B cell (primary cell): ENCODE measurements around the gene VCAM1. TPM values are rescaled to one million over a fixed set of nuclear protein-coding genes. Genes with fewer than 3 reads are reported as not detected.

Source experiments
- ATAC-seq: fragments of 200-7000 bp; cut with Tn5 transposase; one replicate; pipeline ENCODE4 v1.10.0; 2021; ENCODE audit warnings: low read depth, mild to moderate bottlenecking, moderate number of reproducible peaks, moderate library complexity
- CTCF ChIA-PET: fragments of 350-600 bp; sonication (Branson Sonifier 250); formaldehyde crosslinking; loops from one replicate; lab custom pipeline; 2021; ENCODE audit warnings: antibody characterized with exemption, inconsistent platforms; lab: Charles Lee
- POLR2A ChIA-PET: fragments of 350-600 bp; sonication (Branson Sonifier 250); formaldehyde crosslinking; loops from one replicate; lab custom pipeline; 2021; ENCODE audit warnings: antibody characterized with exemption; lab: Charles Lee
- DNase-seq: peaks from one replicate; pipeline ENCODE4 v3.0.0; 2013
- H2AFZ ChIP-seq: 2 replicates; pipeline ENCODE4 v1.6.1; 2012; ENCODE audit warnings: mild to moderate bottlenecking, low read depth, low read length; ENCODE audit not compliant: insufficient read depth, poor library complexity, severe bottlenecking
- H3K27ac ChIP-seq, 2 donors: 1 replicate in 1 of 2; 2 replicates in 1 of 2; pipeline ENCODE4 v1.5.1; 2012 to 2013; ENCODE audit warnings: low read length in 2 of 2, mild to moderate bottlenecking in 2 of 2, moderate library complexity in 1 of 2
- H3K27me3 ChIP-seq, 4 experiments: fragments of 200-600 bp in 1 of 4; sonication (generic) in 1 of 4; replicated peaks in 1 of 4; 1 replicate in 2 of 4; 2 replicates in 2 of 4; pipeline versions ENCODE4 v1.6.1 to v1.7.0; 2013 to 2016; ENCODE audit warnings: low read length in 3 of 4, mild to moderate bottlenecking in 2 of 4, mixed read lengths in 1 of 4, moderate library complexity in 1 of 4; ENCODE audit not compliant: insufficient read depth in 4 of 4, control insufficient read depth in 3 of 4; ENCODE audit errors: control extremely low read depth in 1 of 4
- H3K36me3 ChIP-seq, 2 experiments: replicated peaks in 1 of 2; 1 replicate in 1 of 2; 2 replicates in 1 of 2; pipeline versions ENCODE4 v1.6.1 to v1.7.1; 2013; ENCODE audit warnings: low read length in 1 of 2; ENCODE audit not compliant: insufficient read depth in 2 of 2, control insufficient read depth in 1 of 2; ENCODE audit errors: control extremely low read depth in 1 of 2, extremely low read depth in 1 of 2
- H3K4me1 ChIP-seq, 2 donors: fragments of 200-600 bp in 1 of 2; sonication (generic) in 1 of 2; 1 replicate in 1 of 2; 2 replicates in 1 of 2; pipeline versions ENCODE4 v1.5.1 to v1.6.1; 2013 to 2017; ENCODE audit warnings: low read length in 2 of 2; ENCODE audit not compliant: control insufficient read depth in 2 of 2, insufficient read depth in 2 of 2
- H3K4me2 ChIP-seq: replicated peaks from 2 replicates; pipeline ENCODE3; 2012; ENCODE audit warnings: mild to moderate bottlenecking, low read depth, low read length; ENCODE audit not compliant: poor library complexity, severe bottlenecking
- H3K4me3 ChIP-seq, 5 experiments: fragments of 200-600 bp in 1 of 5; sonication (generic) in 1 of 5; 1 replicate in 3 of 5; 2 replicates in 2 of 5; pipeline versions ENCODE4 v1.5.1 to v1.7.0; 2011 to 2016; ENCODE audit warnings: low read length in 4 of 5, mild to moderate bottlenecking in 4 of 5, low read depth in 2 of 5, control low read depth in 1 of 5, moderate library complexity in 1 of 5; ENCODE audit not compliant: insufficient read depth in 1 of 5; ENCODE audit errors: control extremely low read depth in 1 of 5, extremely low read depth in 1 of 5
- H3K79me2 ChIP-seq: fragments of 200-600 bp; sonication (generic); one replicate; pipeline ENCODE4 v1.6.0; 2016; ENCODE audit warnings: low read length; ENCODE audit not compliant: control insufficient read depth, insufficient read depth
- H3K9ac ChIP-seq: fragments of 200-600 bp; sonication (generic); 2 replicates; pipeline ENCODE4 v1.6.1; 2017; ENCODE audit warnings: mild to moderate bottlenecking, low read length, moderate library complexity
- H3K9me3 ChIP-seq, 3 donors: one replicate each; pipeline versions ENCODE4 v1.6.1 to v1.7.1; 2013; ENCODE audit warnings: low read length in 2 of 3; ENCODE audit not compliant: control insufficient read depth in 2 of 3, insufficient read depth in 1 of 3; ENCODE audit errors: control extremely low read depth in 1 of 3
- H4K20me1 ChIP-seq: 2 replicates; pipeline ENCODE4 v1.6.0; 2012; ENCODE audit warnings: mild to moderate bottlenecking, low read length; ENCODE audit not compliant: insufficient read depth, control insufficient read depth, poor library complexity, severe bottlenecking
- H3K27ac Mint-ChIP-seq: one replicate; pipeline ENCODE4 v1.8.0; 2021; ENCODE audit warnings: mixed read lengths
- H3K27me3 Mint-ChIP-seq: one replicate; pipeline ENCODE4 v1.8.0; 2021; ENCODE audit warnings: mixed read lengths
- H3K4me1 Mint-ChIP-seq: one replicate; pipeline ENCODE4 v1.8.0; 2021; ENCODE audit warnings: mixed read lengths
- H3K4me3 Mint-ChIP-seq: one replicate; pipeline ENCODE4 v1.8.0; 2021; ENCODE audit warnings: mixed read lengths
- H3K9me3 Mint-ChIP-seq: one replicate; pipeline ENCODE4 v1.8.0; 2022; ENCODE audit warnings: mixed read lengths; ENCODE audit not compliant: insufficient read depth
- EZH2 ChIP-seq: IDR thresholded peaks from 2 replicates; pipeline ENCODE4 v1.6.1; 2012; ENCODE audit warnings: borderline replicate concordance, low read depth, mild to moderate bottlenecking, moderate library complexity, low read length; ENCODE audit not compliant: insufficient read depth, poor library complexity, severe bottlenecking
- WGBS: methylation state at CpG from one replicate; pipeline ENCODE4 v1.1.5; 2013; ENCODE audit warnings: missing lambda C conversion rate; ENCODE audit not compliant: insufficient coverage; 5-methylcytosine and 5-hydroxymethylcytosine counted together
- intact Hi-C: fragments of 100-400 bp; cut with micrococcal nuclease; formaldehyde crosslinking; loops from one replicate; pipeline ENCODE4 v1.10.0; 2022
- polyA plus RNA-seq: library from polyadenylated mRNA; depleted of rRNA; stranded (reverse); fragments of >200 nt; gene quantifications from 2 replicates; pipeline ENCODE4 v1.2.3, GENCODE V29; 2012
- total RNA-seq, 2 donors: library from RNA; stranded (reverse); fragments of 120-200 nt in 1 of 2; gene quantifications; 1 replicate in 1 of 2; 2 replicates in 1 of 2; pipeline versions ENCODE4 v1.2.3 to v1.2.4, GENCODE V29; 2013 to 2022
- TF ChIP-seq, protein P1 (sequence below): fragments of 200-600 bp; IDR thresholded peaks from one replicate; pipeline ENCODE4 v1.8.0; 2022; ENCODE audit warnings: antibody characterized with exemption, mild to moderate bottlenecking

VCAM1 gene
- total and polyA plus RNA-seq, 2 donors (not counting 1 experiment from before 2014, with no cell fraction given): not detected

GRCh38 chr1:100704473-100704872 is 15.1 kb upstream of the VCAM1 start:
- Histone ChIP-seq H3K79me2 (no peaks in the 10 kb centered on the region), H3K9ac (no peak overlapping the region), H3K4me3 (no peak overlapping the region), H3K4me1 (no peaks in the 10 kb centered on the region), H3K36me3 (no peaks in the 10 kb centered on the region), H4K20me1 (no peaks in the 10 kb centered on the region), H3K27me3 (peaks cover 0 to 5% (median under 1%) of the 10 kb centered on the region in 4 experiments), H3K27ac (no peak overlapping the region), H3K9me3 (no peaks in the 10 kb centered on the region), H3K4me2 (no peak overlapping the region), H2AFZ (no peak overlapping the region)
- CTCF ChIA-PET: no interaction called here
- Mint-ChIP-seq H3K9me3 (no peaks in the 10 kb centered on the region), H3K27me3 (peaks cover 20% of the 10 kb centered on the region), H3K4me3 (no peak overlapping the region), H3K27ac (no peak overlapping the region), H3K4me1 (no peaks in the 10 kb centered on the region)
- POLR2A ChIA-PET: no interaction called here
- intact Hi-C loops: no loop called here
- no peak for DNase-seq
- no CpG with 5 or more reads among the region's 3 CpGs for WGBS
- ATAC-seq: no peak
- TF ChIP-seq, protein P1, sequence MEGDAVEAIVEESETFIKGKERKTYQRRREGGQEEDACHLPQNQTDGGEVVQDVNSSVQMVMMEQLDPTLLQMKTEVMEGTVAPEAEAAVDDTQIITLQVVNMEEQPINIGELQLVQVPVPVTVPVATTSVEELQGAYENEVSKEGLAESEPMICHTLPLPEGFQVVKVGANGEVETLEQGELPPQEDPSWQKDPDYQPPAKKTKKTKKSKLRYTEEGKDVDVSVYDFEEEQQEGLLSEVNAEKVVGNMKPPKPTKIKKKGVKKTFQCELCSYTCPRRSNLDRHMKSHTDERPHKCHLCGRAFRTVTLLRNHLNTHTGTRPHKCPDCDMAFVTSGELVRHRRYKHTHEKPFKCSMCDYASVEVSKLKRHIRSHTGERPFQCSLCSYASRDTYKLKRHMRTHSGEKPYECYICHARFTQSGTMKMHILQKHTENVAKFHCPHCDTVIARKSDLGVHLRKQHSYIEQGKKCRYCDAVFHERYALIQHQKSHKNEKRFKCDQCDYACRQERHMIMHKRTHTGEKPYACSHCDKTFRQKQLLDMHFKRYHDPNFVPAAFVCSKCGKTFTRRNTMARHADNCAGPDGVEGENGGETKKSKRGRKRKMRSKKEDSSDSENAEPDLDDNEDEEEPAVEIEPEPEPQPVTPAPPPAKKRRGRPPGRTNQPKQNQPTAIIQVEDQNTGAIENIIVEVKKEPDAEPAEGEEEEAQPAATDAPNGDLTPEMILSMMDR: no peak
- TF ChIP-seq EZH2: no peak

DNA sequence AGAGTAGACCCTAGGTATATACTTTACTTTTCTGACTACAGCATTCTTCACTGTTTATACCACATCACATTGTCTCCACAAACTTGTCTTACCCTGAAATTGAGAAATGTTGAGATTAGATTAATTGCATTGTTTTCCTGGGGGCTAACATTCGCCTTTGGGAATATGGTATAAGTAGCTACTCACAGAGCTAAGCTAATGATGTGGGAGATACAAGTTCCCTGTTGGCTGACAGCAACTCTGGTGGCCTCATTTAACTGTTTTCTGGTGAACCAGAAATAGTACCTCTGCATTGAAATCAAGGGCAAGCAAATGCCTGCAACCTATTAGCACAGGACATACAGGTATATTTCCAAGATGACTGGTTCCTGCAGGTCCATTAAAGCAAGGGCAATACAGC is 13.2 kb upstream of the VCAM1 start:
- H2AFZ ChIP-seq: no peak overlapping the region
- WGBS: 100% methylated on average over 1 of the region's 1 CpG
- Mint-ChIP-seq H3K4me1 (no peaks in the 10 kb centered on the region), H3K27me3 (peaks cover 18% of the 10 kb centered on the region), H3K9me3 (no peaks in the 10 kb centered on the region), H3K27ac (no peak overlapping the region), H3K4me3 (no peak overlapping the region)
- H3K27me3 ChIP-seq: peaks cover 0 to 5% (median 0%) of the 10 kb centered on the region in 4 experiments
- ATAC-seq (no peak), DNase-seq (no peak)
- ChIA-PET CTCF (no interaction called here), POLR2A (no interaction called here)
- no peak overlapping the region for H3K4me2 ChIP-seq
- H3K4me3 ChIP-seq: no peak overlapping the region
- no peaks in the 10 kb centered on the region for H3K9me3 ChIP-seq
- no peaks in the 10 kb centered on the region for H3K79me2 ChIP-seq
- H3K4me1 ChIP-seq: no peaks in the 10 kb centered on the region
- TF ChIP-seq, protein P1: no peak
- no peak for TF ChIP-seq EZH2
- H3K36me3 ChIP-seq: no peaks in the 10 kb centered on the region
- H3K27ac ChIP-seq: no peak overlapping the region
- no peak overlapping the region for H3K9ac ChIP-seq
- H4K20me1 ChIP-seq: no peaks in the 10 kb centered on the region
- intact Hi-C loops: no loop called here
